Endodermal cell (in vitro differentiated cells): ENCODE results near the gene RANGAP1. TPM values are rescaled to one million over a fixed set of nuclear protein-coding genes. Genes with fewer than 3 reads are reported as not detected.

Source experiments
- DNase-seq: peaks from one replicate; pipeline ENCODE4 v3.0.0-alpha.2; 2017
- H3K27ac ChIP-seq: 2 replicates; pipeline ENCODE4 v1.5.1; 2013; ENCODE audit warnings: mild to moderate bottlenecking, low read depth, low read length, moderate library complexity
- H3K27me3 ChIP-seq: 2 replicates; pipeline ENCODE4 v1.6.1; 2013; ENCODE audit warnings: mild to moderate bottlenecking, low read length, moderate library complexity; ENCODE audit not compliant: insufficient read depth, control insufficient read depth, poor library complexity, severe bottlenecking
- H3K36me3 ChIP-seq: 2 replicates; pipeline ENCODE4 v1.7.0; 2013; ENCODE audit warnings: mild to moderate bottlenecking, low read length, moderate library complexity; ENCODE audit not compliant: control insufficient read depth, insufficient read depth
- H3K4me1 ChIP-seq: one replicate; pipeline ENCODE4 v1.7.0; 2013; ENCODE audit warnings: low read length; ENCODE audit not compliant: control insufficient read depth, insufficient read depth
- H3K4me3 ChIP-seq: 2 replicates; pipeline ENCODE4 v1.5.1; 2013; ENCODE audit warnings: mild to moderate bottlenecking, low read length, moderate library complexity
- H3K9ac ChIP-seq: 2 replicates; pipeline ENCODE4 v1.6.1; 2013; ENCODE audit warnings: mild to moderate bottlenecking, low read length, moderate library complexity; ENCODE audit not compliant: poor library complexity, severe bottlenecking; ENCODE audit errors: extremely low read depth
- H3K9me3 ChIP-seq: 2 replicates; pipeline ENCODE4 v1.6.1; 2013; ENCODE audit warnings: mild to moderate bottlenecking, low read length, moderate library complexity; ENCODE audit not compliant: control insufficient read depth
- H3K27ac Mint-ChIP-seq: 2 replicates; pipeline ENCODE4 v1.8.0; 2020; ENCODE audit warnings: mixed read lengths
- H3K27me3 Mint-ChIP-seq: 2 replicates; pipeline ENCODE4 v1.8.0; 2021; ENCODE audit warnings: mild to moderate bottlenecking, mixed read lengths; ENCODE audit not compliant: insufficient read depth
- H3K36me3 Mint-ChIP-seq: 2 replicates; pipeline ENCODE4 v1.8.0; 2020; ENCODE audit warnings: low read depth, mixed read lengths
- H3K4me1 Mint-ChIP-seq: 2 replicates; pipeline ENCODE4 v1.8.0; 2020; ENCODE audit warnings: mixed read lengths
- H3K4me3 Mint-ChIP-seq: 2 replicates; pipeline ENCODE4 v1.8.0; 2020; ENCODE audit warnings: mild to moderate bottlenecking, moderate library complexity, mixed read lengths
- H3K9me3 Mint-ChIP-seq: 2 replicates; pipeline ENCODE4 v1.8.0; 2020; ENCODE audit warnings: mild to moderate bottlenecking, mixed read lengths
- CTCF ChIP-seq: fragments of 200-600 bp; sonication (generic); conservative IDR thresholded peaks from 2 replicates; pipeline ENCODE4 v1.5.0; 2021; ENCODE audit warnings: antibody characterized with exemption, mild to moderate bottlenecking
- WGBS, 2 experiments: methylation state at CpG; one replicate each; pipeline versions ENCODE4 v1.1.5 to v1.1.7; 2013; ENCODE audit warnings: missing lambda C conversion rate in 2 of 2, mixed read lengths in 1 of 2; ENCODE audit not compliant: insufficient coverage in 1 of 2, insufficient read length in 1 of 2; 5-methylcytosine and 5-hydroxymethylcytosine counted together
- total RNA-seq, 2 donors: library from RNA; stranded (reverse); fragmentation: NEBNext Ultra II Directional in 1 of 2; extraction: Animal tissue kit (Norgen Biotek cat#: 25700) in 1 of 2; gene quantifications; 2 replicates in 1 of 2; 3 replicates in 1 of 2; pipeline ENCODE4 v1.2.1, GENCODE V29; 2021

RANGAP1 gene
- total RNA-seq, 2 donors from 2014 or later, result 95.2 to 122 TPM

- H3K4me1 Mint-ChIP-seq, result peaks cover 6% of the 10 kb centered on the region
- no peaks in the 10 kb centered on the region for H3K9me3 Mint-ChIP-seq
- no peak overlapping the region for H3K9ac ChIP-seq
- no peaks in the 10 kb centered on the region for H3K4me1 ChIP-seq
- WGBS, 2 experiments, result 100% methylated on average over 1 of the region's 1 CpG
- DNase-seq, result no peak
- H3K27ac ChIP-seq, result no peak overlapping the region
- H3K27me3 Mint-ChIP-seq, result no peaks in the 10 kb centered on the region
- H3K36me3 Mint-ChIP-seq, result peaks cover 14% of the 10 kb centered on the region
- no peak overlapping the region for H3K4me3 ChIP-seq
- H3K27ac Mint-ChIP-seq, result no peak overlapping the region
- no peaks in the 10 kb centered on the region for H3K36me3 ChIP-seq
- no peaks in the 10 kb centered on the region for H3K27me3 ChIP-seq
- H3K4me3 Mint-ChIP-seq, result no peak overlapping the region
- no peaks in the 10 kb centered on the region for H3K9me3 ChIP-seq
- no peak for TF ChIP-seq CTCF
Measured at GRCh38 chr22:41315586-41315985, 29.6 kb upstream of the RANGAP1 start.

- Histone ChIP-seq H3K4me3 (no peak overlapping the region), H3K36me3 (peaks cover under 1% of the 10 kb centered on the region), H3K4me1 (no peaks in the 10 kb centered on the region), H3K9ac (no peak overlapping the region), H3K9me3 (no peaks in the 10 kb centered on the region), H3K27ac (no peak overlapping the region), H3K27me3 (no peaks in the 10 kb centered on the region)
- no peak for DNase-seq
- peaks cover 17% of the 10 kb centered on the region for H3K36me3 Mint-ChIP-seq
- TF ChIP-seq CTCF, result no peak
- H3K9me3 Mint-ChIP-seq, result no peaks in the 10 kb centered on the region
- no peak overlapping the region for H3K4me3 Mint-ChIP-seq
- WGBS, 2 experiments, result 97 to 100% methylated on average over 5 to 7 of the region's 8 CpGs
- H3K27ac Mint-ChIP-seq, result no peak overlapping the region
- peaks cover 6% of the 10 kb centered on the region for H3K4me1 Mint-ChIP-seq
- H3K27me3 Mint-ChIP-seq, result no peaks in the 10 kb centered on the region
Measured at GRCh38 chr22:41314821-41315220, 28.8 kb upstream of the RANGAP1 start.

GRCh38 chr22:41311487-41311886 lies 25.5 kb upstream of the RANGAP1 start:
- WGBS, 2 experiments, result 80 to 96% methylated on average over 3 to 5 of the region's 5 CpGs
- Histone ChIP-seq H3K27ac (no peak overlapping the region), H3K9me3 (no peaks in the 10 kb centered on the region), H3K4me3 (no peak overlapping the region), H3K4me1 (no peaks in the 10 kb centered on the region), H3K36me3 (peaks cover 15% of the 10 kb centered on the region), H3K9ac (no peak overlapping the region), H3K27me3 (no peaks in the 10 kb centered on the region)
- no peak overlapping the region for H3K27ac Mint-ChIP-seq
- no peak for TF ChIP-seq CTCF
- no peaks in the 10 kb centered on the region for H3K9me3 Mint-ChIP-seq
- no peaks in the 10 kb centered on the region for H3K27me3 Mint-ChIP-seq
- H3K4me3 Mint-ChIP-seq, result no peak overlapping the region
- peaks cover 17% of the 10 kb centered on the region for H3K4me1 Mint-ChIP-seq
- peaks cover 29% of the 10 kb centered on the region for H3K36me3 Mint-ChIP-seq
- no peak for DNase-seq
